ENCODE data around the gene FLNB.

Gene FLNB

DNA sequence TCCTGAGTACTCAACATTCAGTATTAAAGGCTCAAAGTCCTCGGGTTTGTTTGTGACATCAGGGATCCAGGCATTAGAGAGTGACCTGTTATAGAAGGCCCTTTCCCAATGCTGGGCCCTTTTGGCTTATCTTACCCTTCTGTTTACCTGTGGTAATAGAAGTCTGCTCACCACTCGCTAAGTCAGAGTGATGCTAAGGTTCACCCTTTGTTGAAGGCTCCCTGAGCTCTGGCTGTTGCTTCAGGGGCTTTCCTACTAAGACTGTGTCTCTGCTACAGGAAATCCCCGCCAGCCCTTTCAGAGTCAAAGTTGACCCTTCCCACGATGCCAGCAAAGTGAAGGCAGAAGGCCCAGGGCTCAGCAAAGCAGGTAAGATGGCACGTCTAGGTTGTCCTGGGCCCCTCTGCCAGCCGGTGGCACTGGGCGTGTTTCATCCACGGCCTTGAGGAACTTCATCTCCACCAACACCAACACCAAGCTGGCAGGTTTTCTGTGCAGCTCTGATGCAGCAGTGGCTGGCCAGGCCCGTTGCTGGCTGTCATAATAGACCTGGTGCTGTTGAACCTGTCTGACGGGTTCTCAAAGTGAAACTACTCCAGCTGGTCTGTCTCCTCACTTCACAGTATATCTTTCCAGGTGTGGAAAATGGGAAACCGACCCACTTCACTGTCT lies 103.4 kb downstream of the FLNB start:
- DNase-seq (ENCODE audit: low spot score) = no peak

DNA sequence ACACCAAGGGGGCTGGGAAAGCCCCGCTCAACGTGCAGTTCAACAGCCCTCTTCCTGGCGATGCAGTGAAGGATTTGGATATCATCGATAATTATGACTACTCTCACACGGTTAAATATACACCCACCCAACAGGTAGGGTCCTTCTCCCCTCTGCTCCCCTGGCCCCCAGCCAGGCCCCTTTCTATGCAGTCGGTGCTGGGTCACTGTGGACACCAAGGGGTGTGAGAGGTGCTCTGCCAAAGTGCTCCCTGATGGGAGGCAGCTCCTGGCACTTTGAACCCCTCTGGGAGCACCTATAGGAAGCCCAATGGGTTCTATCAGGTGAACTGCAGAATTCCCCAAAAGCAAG lies 103.9 kb downstream of the FLNB start:
- DNase-seq (ENCODE audit: low spot score) = no peak

GRCh38 chr3:58115175-58115574 lies 107.0 kb downstream of the FLNB start:
- no peak for DNase-seq (ENCODE audit: low spot score)

DNA sequence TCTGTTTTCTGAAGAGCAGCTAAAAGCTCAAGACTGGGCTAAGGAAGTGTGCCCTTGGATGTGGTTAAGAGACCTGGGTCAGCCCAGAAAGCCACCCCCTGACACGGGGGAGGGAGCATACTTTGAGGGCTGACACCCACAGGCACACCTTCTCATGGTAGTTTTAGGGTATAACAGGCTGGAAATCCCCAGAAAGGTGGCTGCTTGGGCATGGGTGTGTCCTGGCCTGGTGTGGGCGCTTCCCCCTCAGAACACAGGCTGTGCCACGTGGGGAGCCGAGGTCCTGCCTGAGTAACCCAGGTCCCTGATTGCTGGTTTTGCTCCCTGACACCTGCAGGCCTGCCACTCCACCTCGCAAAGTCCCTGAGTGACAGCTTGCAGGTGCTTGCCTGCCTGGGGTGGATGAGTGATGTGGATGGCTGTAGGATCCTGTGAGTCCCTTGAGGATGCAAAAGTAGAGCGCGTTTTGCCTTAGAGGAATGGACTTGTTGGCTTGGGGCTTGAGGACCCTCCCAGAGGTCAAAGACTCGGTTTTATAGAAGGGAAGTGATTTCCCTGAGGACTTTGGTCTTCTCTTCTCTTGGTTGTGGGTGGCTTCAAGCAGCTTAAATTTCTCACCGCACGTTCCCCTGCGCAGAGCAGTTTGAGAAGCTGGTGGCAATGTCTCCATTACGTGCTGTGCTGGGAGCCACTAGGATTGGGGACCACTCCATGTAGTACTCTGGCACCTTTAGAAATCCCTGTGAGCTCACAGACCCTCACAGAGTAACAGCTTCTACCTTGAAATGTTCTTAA lies 108.1 kb downstream of the FLNB start:
- DNase-seq (ENCODE audit: low spot score) = peak; percentile 83

- no peak for DNase-seq (ENCODE audit: low spot score)
Observed at GRCh38 chr3:58116985-58117384, 108.8 kb downstream of the FLNB start.

GRCh38 chr3:58117561-58118181 lies 109.4 kb downstream of the FLNB start:
- DNase-seq (ENCODE audit: low spot score) = no peak

DNA sequence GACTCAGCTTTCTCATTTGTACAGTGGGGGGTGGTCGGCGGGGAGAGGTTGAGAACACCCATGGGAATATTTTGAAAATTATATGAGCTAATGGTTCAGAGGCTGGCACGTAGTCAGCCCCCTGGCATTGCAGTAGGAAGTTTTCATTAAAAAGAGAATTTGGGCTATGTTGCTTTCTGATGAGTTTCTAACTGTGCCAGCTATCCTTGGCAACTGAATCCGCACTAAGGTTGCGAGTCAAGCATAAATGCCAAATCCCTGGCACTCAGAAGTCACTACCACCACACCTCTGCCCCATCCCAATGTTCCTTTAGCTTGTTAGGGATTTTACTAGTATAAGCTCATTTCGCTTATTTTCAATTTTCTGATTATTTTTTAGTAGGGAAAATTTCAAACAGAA lies 111.0 kb downstream of the FLNB start:
- no peak for DNase-seq (ENCODE audit: low spot score)

GRCh38 chr3:58120075-58120812 lies 112.0 kb downstream of the FLNB start:
- no peak for DNase-seq (ENCODE audit: low spot score)

DNA sequence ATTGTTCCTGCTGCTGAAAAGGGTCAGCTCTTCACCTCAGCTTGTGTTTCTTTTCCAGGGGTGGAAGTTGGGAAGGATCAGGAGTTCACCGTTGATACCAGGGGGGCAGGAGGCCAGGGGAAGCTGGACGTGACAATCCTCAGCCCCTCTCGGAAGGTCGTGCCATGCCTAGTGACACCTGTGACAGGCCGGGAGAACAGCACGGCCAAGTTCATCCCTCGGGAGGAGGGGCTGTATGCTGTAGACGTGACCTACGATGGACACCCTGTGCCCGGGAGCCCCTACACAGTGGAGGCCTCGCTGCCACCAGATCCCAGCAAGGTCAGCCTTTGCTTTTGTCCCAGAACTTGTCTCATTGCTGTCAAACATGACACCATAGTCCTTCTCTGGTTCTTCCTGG lies 113.0 kb downstream of the FLNB start:
- no peak for DNase-seq (ENCODE audit: low spot score)

DNA sequence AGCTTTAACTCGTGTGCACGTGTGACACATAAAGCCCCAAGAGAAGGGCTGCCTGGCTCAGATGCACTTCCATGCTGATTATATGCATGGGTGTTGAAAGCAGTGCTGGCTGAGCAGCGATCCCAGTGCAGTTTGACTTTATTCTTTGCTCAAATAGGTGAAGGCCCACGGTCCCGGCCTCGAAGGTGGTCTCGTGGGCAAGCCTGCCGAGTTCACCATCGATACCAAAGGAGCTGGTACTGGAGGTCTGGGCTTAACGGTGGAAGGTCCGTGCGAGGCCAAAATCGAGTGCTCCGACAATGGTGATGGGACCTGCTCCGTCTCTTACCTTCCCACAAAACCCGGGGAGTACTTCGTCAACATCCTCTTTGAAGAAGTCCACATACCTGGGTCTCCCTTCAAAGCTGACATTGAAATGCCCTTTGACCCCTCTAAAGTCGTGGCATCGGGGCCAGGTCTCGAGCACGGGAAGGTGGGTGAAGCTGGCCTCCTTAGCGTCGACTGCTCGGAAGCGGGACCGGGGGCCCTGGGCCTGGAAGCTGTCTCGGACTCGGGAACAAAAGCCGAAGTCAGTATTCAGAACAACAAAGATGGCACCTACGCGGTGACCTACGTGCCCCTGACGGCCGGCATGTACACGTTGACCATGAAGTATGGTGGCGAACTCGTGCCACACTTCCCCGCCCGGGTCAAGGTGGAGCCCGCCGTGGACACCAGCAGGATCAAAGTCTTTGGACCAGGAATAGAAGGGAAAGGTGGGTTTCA lies 114.9 kb downstream of the FLNB start:
- no peak for DNase-seq (ENCODE audit: low spot score)

GRCh38 chr3:58124387-58124786 lies 116.2 kb downstream of the FLNB start:
- no peak for DNase-seq (ENCODE audit: low spot score)

DNA sequence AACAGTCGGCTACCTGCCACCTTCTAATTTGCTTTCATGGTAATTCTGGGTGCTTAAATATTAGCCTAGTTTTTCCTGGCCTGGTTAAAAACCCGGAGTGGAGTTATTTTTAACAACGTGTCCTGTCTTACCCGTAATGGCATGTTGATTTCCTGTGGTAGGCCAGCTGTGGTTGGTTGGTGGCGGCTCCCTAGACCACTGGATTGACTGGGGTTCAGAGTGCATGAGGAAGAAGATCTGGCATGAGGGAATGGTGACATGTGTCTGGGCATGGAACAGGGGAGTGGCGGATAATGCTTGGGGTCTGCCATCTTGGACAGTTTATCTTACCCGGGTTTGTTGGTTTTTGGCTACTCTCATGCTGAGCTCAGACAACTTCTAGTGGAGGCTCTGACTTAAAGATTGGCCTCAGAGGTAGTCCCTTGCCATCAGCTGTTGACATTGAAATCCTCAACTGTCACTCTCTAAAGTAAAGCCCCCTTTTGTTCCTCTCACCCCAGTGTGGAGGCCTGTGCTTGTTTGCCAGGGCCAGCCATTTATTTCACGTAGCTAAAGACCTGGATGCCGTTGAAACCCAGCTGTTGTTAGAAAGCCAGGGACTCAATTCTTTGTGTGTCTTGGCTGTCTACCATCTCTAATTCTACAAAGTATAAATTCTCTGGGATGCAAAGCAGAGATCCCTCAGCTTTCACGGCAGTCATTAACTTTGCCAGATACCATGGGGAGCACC lies 121.0 kb downstream of the FLNB start:
- DNase-seq (ENCODE audit: low spot score) = no peak

- no peak for DNase-seq (ENCODE audit: low spot score)
Observed at GRCh38 chr3:58130591-58130990, 122.4 kb downstream of the FLNB start.

DNA sequence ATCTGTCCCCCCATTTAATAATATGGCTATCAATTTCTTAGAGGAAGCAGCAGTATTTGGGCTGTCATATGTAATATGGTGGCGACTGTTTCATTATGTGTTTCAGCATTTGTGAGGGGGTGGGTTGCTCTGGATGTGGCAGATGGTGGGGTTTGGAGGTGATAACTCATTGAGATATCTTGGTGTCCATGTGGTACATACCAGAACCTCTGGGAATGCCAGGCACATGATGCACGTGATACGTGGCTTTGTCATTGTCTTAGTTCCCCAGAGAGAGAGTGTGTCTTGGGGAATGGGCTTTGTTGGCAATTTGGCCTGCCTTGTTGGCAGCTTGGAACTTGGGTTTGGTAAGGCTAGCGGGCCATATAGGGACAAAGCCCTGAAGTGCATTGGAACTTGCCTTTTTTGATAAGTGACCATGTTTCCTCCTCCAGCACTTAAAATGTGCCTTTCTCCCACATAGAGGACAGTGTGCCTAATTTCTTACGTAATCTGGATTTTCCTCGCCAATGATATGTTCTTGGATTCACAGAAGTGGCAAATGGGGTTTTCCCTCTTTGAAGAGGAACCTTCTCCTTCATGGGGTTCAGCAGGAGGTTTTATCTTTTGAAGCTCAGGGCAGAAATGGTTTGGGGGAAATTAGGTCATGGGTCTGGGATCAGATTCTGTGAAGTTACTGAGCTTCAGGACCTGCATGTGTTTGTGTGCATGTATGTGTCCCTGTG lies 123.0 kb downstream of the FLNB start:
- DNase-seq (ENCODE audit: low spot score) = no peak

DNA sequence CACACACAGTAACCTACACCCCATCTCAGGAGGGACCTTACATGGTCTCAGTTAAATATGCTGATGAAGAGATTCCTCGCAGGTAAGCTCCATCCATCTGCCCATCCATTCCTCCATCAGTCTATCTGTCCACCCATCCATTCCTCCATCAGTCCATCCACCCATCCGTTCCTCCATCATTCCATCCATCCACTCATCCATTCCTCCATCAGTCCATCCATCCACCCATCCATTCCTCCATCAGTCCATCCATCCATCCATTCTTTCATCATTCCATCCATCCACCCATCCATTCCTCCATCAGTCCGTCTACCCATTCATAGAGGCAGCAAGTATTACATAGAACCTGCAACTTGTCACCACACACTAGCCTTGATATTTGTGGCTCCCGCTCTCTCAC lies 124.6 kb downstream of the FLNB start:
- no peak for DNase-seq (ENCODE audit: low spot score)

- no peak for DNase-seq (ENCODE audit: low spot score)
Observed at GRCh38 chr3:58134468-58134867, 126.2 kb downstream of the FLNB start.

DNA sequence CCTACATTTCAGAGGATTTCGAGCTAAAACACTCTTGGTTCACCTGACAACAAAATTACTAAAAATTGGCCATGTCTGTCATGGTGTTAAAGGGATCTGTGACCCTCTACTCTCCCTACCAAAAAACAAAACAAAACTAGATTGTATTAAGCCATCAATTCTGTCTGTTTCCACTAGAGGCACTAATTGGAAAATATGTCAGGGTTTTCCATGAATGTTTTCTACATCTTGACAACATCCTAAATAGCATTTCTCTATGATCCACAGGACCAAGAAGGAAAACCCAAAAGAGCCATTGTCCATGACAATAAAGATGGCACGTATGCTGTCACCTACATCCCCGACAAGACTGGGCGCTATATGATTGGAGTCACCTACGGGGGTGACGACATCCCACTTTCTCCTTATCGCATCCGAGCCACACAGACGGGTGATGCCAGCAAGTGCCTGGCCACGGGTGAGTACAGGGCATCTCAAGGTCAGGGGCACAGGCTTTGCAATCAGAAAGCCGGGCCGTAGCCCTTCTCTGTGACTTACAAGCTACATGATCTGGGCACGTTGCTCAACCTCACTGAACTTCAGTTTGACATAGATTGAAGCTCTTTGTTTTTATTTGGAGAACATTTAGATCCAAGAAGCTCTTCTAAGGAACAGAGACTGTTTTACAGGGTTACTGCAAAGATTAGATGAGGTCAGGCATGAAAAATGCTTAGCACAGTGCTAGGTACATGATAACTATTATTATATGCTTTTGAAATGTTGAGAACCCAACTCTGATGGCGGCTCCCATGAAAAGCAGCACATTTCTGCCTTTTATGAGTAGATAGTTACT lies 127.7 kb downstream of the FLNB start:
- no peak for DNase-seq (ENCODE audit: low spot score)

DNA sequence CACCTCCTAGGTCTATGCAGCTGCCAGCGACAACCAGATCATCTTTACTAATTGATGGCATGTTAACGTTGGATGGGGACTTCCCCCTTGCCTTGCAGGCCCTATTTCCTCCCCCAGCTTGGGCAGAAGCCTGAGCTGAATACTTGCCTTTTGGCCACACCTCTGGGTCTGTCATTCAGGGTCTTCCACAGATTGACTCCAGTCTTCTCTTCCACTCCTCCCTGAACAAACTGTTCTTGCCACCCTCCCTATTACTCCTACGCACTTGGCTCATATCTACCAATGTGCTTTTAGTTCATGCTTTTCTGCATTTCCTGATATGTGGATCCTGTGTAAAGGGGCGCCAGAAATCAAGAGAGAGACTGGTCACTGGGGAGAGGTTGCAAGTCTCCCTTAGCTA lies 129.1 kb downstream of the FLNB start:
- no peak for DNase-seq (ENCODE audit: low spot score)

- DNase-seq (ENCODE audit: low spot score) = no peak
Observed at GRCh38 chr3:58141766-58142345, 133.6 kb downstream of the FLNB start.

All from germinal center (tissue), 1 donor.